ENCODE results near the gene HSD3B7. TPM values are rescaled to one million over a fixed set of nuclear protein-coding genes. Genes with fewer than 3 reads are reported as not detected.
"Not testable (repeated sequence)": the region's sequence is repeated elsewhere in the genome, so short reads cannot be mapped to it uniquely, and the experiment has no call there.

The HSD3B7 gene
- total and polyA plus RNA-seq, 2 donors (not counting 1 experiment from before 2014, with no cell fraction given), result 0.89 to 1.2 TPM

DNA sequence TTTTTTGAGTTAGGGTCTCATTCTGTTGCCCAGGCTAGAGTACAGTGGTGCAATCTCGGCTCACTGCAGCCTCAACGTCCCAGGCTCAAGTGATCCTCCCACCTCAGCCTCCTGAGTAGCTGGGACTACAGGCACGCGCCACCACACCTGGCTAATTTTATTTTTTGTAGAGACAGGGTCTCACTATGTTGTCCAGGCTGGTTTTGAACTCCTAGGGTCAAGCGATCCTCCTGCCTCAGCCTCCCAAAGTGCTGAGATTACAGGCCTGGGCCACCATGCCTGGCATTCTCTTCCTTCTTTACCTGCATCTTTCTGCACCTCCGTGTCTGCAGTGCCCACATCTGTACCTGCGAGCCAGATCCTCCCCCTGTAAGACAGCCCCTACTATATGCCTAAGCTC lies 26.8 kb downstream of the HSD3B7 start:
- H3K27ac ChIP-seq (ENCODE audit: low read length in 2 of 2); H3K27ac Mint-ChIP-seq; DNase-seq; H3K4me2 ChIP-seq (replicated peaks; ENCODE audit: low read depth, low read length, poor library complexity, severe bottlenecking); H3K4me3 ChIP-seq (ENCODE audit: control extremely low read depth in 1 of 5, extremely low read depth in 1 of 5, insufficient read depth in 1 of 5, low read depth in 2 of 5, low read length in 4 of 5); H3K9ac ChIP-seq (ENCODE audit: low read length); H3K9me3 Mint-ChIP-seq (ENCODE audit: insufficient read depth); H3K36me3 ChIP-seq (replicated peaks in 1 of 2; ENCODE audit: control extremely low read depth in 1 of 2, control insufficient read depth in 1 of 2, extremely low read depth in 1 of 2, insufficient read depth in 2 of 2, low read length in 1 of 2); POLR2A ChIA-PET; H3K79me2 ChIP-seq (ENCODE audit: control insufficient read depth, insufficient read depth, low read length); intact Hi-C loops (cut with micrococcal nuclease); ATAC-seq (ENCODE audit: low read depth); H3K4me1 ChIP-seq (ENCODE audit: control insufficient read depth in 2 of 2, insufficient read depth in 2 of 2, low read length in 2 of 2); H2AFZ ChIP-seq (ENCODE audit: insufficient read depth, low read depth, low read length, poor library complexity, severe bottlenecking); H4K20me1 ChIP-seq (ENCODE audit: control insufficient read depth, insufficient read depth, low read length, poor library complexity, severe bottlenecking): not testable (repeated sequence)
- peak overlapping the region; percentile 67 for H3K4me3 Mint-ChIP-seq
- H3K27me3 ChIP-seq (replicated peaks in 1 of 4; ENCODE audit: control extremely low read depth in 1 of 4, control insufficient read depth in 3 of 4, insufficient read depth in 4 of 4, low read length in 3 of 4), result peaks cover 0 to 40% (median 18%) of the 10 kb centered on the region in 4 experiments
- peaks cover 20% of the 10 kb centered on the region for H3K4me1 Mint-ChIP-seq
- H3K27me3 Mint-ChIP-seq, result peaks cover 36% of the 10 kb centered on the region
- WGBS (ENCODE audit: insufficient coverage), result 99% methylated on average over 6 of the region's 7 CpGs
- H3K9me3 ChIP-seq (ENCODE audit: control extremely low read depth in 1 of 3, control insufficient read depth in 2 of 3, insufficient read depth in 1 of 3, low read length in 2 of 3), result peaks cover 0 to 14% (median 0%) of the 10 kb centered on the region in 3 donors
- CTCF ChIA-PET, result interaction anchor here (0.7 kb wide), 1 partner anchor 25 kb away, joined by 5 read pairs; no protein-coding TSS in a partner anchor

DNA sequence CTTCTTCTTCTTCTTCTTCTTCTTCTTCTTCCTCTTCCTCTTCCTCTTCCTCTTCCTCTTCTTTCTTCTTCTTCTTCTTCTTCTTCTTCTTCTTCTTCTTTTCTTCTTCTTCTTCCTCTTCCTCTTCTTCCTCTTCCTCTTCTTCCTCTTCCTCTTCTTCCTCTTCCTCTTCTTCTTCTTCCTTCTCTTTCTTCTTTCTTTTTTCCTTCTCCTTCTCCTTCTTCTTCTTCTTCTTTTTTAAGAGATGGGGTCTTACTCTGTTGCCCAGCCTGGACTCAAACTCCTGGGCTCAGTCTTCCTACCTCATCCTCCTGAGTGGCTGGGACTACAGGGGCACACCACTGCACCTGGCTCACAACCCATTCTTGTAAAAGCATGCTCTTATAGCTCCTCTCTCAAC lies 28.3 kb downstream of the HSD3B7 start:
- H3K4me3 Mint-ChIP-seq, result not testable (repeated sequence)

More for the DNA sequence above, 28.3 kb downstream of the HSD3B7 start:
- H3K79me2 ChIP-seq (ENCODE audit: control insufficient read depth, insufficient read depth, low read length); H3K9ac ChIP-seq (ENCODE audit: low read length); H3K4me1 ChIP-seq (ENCODE audit: control insufficient read depth in 2 of 2, insufficient read depth in 2 of 2, low read length in 2 of 2); DNase-seq; CTCF ChIA-PET; H3K27ac Mint-ChIP-seq; ATAC-seq (ENCODE audit: low read depth); H4K20me1 ChIP-seq (ENCODE audit: control insufficient read depth, insufficient read depth, low read length, poor library complexity, severe bottlenecking); POLR2A ChIA-PET; H3K9me3 Mint-ChIP-seq (ENCODE audit: insufficient read depth); H3K4me3 ChIP-seq (ENCODE audit: control extremely low read depth in 1 of 5, extremely low read depth in 1 of 5, insufficient read depth in 1 of 5, low read depth in 2 of 5, low read length in 4 of 5); intact Hi-C loops (cut with micrococcal nuclease); H2AFZ ChIP-seq (ENCODE audit: insufficient read depth, low read depth, low read length, poor library complexity, severe bottlenecking); H3K27ac ChIP-seq (ENCODE audit: low read length in 2 of 2); H3K4me2 ChIP-seq (replicated peaks; ENCODE audit: low read depth, low read length, poor library complexity, severe bottlenecking); H3K36me3 ChIP-seq (replicated peaks in 1 of 2; ENCODE audit: control extremely low read depth in 1 of 2, control insufficient read depth in 1 of 2, extremely low read depth in 1 of 2, insufficient read depth in 2 of 2, low read length in 1 of 2): not testable (repeated sequence)
- Histone ChIP-seq H3K27me3 (replicated peaks in 1 of 4; ENCODE audit: control extremely low read depth in 1 of 4, control insufficient read depth in 3 of 4, insufficient read depth in 4 of 4, low read length in 3 of 4) (peaks cover 0 to 40% (median 16%) of the 10 kb centered on the region in 4 experiments), H3K9me3 (ENCODE audit: control extremely low read depth in 1 of 3, control insufficient read depth in 2 of 3, insufficient read depth in 1 of 3, low read length in 2 of 3) (peaks cover 0 to 14% (median 0%) of the 10 kb centered on the region in 3 donors)
- Mint-ChIP-seq H3K4me1 (peaks cover 20% of the 10 kb centered on the region), H3K27me3 (peaks cover 39% of the 10 kb centered on the region)
